ENCODE data around the gene QSOX2.
A peak's percentile ranks its signal among the peaks of the same experiment; 100 is the strongest.

Gene QSOX2, protein sequence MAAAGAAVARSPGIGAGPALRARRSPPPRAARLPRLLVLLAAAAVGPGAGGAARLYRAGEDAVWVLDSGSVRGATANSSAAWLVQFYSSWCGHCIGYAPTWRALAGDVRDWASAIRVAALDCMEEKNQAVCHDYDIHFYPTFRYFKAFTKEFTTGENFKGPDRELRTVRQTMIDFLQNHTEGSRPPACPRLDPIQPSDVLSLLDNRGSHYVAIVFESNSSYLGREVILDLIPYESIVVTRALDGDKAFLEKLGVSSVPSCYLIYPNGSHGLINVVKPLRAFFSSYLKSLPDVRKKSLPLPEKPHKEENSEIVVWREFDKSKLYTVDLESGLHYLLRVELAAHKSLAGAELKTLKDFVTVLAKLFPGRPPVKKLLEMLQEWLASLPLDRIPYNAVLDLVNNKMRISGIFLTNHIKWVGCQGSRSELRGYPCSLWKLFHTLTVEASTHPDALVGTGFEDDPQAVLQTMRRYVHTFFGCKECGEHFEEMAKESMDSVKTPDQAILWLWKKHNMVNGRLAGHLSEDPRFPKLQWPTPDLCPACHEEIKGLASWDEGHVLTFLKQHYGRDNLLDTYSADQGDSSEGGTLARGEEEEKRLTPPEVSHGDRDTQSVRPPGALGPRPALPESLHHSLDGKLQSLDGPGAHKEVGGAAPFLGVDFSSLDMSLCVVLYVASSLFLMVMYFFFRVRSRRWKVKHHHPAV

DNA sequence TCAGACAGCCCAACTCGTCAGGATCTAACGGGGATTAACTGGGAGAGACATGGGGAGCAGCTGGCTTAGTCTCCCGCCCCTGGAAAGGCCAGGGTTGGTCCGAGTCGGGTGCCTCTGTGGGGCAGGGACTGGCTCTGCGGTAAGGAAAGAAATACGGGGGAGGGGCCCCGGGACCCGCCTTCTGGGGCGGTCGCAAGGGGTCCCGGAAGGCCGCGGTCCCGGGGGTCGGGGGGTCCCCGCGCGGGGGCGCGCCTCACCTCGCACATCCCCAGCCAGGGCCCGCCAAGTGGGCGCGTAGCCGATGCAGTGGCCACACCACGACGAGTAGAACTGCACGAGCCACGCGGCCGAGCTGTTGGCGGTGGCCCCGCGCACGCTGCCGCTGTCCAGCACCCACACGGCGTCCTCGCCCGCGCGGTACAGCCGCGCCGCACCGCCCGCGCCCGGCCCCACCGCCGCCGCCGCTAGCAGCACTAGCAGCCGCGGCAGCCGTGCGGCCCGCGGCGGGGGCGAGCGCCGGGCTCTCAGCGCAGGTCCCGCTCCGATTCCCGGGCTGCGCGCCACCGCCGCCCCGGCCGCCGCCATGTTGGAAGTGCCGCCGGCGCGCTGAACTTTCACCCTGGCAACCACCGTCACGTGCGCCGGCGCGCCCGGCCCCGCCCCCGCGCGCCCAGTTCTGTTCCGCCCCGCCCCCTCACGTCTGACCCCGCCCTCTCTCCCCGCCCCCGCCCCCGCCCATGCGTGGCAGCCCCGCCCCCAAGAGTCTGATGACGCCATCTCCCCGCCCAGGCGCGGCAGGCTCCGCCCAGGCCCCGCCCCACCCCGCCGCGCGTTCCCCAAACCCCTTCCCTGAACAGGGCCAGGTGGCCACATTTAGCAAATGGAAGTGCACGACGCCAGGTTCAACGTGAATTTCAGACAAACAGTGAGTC, at the start of gene QSOX2:
Gene QSOX2 (minus strand): TSS at position 594 of the 932 bp plus-strand sequence. CDS start 9 bp downstream, at position 585.
- Histone ChIP-seq H3K36me3 (ENCODE audit: low read depth) (no peaks in the 10 kb centered on the region), H3K27me3 (ENCODE audit: insufficient read depth, poor library complexity, severe bottlenecking) (no peaks in the 10 kb centered on the region), H3K9me3 (ENCODE audit: severe bottlenecking) (no peaks in the 10 kb centered on the region), H3K27ac (ENCODE audit: poor library complexity, severe bottlenecking) (peak within 1 kb of the TSS; percentile 23), H3K4me1 (ENCODE audit: insufficient read depth, poor library complexity, severe bottlenecking) (peaks cover 9% of the 10 kb centered on the region), H3K4me3 (ENCODE audit: severe bottlenecking) (peak within 1 kb of the TSS; percentile 97)
- ATAC-seq (ENCODE audit: low read depth): peak; percentile 70
- DNase-seq (ENCODE audit: low spot score): no peak
- TF ChIP-seq, protein P1, sequence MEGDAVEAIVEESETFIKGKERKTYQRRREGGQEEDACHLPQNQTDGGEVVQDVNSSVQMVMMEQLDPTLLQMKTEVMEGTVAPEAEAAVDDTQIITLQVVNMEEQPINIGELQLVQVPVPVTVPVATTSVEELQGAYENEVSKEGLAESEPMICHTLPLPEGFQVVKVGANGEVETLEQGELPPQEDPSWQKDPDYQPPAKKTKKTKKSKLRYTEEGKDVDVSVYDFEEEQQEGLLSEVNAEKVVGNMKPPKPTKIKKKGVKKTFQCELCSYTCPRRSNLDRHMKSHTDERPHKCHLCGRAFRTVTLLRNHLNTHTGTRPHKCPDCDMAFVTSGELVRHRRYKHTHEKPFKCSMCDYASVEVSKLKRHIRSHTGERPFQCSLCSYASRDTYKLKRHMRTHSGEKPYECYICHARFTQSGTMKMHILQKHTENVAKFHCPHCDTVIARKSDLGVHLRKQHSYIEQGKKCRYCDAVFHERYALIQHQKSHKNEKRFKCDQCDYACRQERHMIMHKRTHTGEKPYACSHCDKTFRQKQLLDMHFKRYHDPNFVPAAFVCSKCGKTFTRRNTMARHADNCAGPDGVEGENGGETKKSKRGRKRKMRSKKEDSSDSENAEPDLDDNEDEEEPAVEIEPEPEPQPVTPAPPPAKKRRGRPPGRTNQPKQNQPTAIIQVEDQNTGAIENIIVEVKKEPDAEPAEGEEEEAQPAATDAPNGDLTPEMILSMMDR (IDR thresholded peaks at IDR 0.05; ENCODE audit: poor library complexity, severe bottlenecking): no peak

DNA sequence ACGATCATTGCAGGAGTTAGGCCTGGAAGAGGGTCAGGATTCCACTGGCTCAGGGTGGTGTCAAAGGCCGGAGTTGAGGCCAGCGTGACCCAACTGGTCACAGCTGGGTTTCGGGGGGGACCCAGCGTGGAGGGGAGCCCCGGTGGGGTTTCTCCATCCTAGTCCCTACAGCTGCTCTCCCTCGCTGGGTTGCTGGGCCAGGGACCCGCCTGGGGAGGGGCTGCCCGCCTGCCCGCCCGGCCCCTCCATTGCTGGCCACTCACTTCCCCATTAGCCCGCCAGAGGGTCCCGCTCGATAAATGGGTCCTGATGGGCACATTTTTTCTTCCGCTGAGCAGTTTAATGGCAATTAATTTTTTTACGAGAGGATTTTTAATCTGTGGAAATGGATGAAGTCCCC, 49.4 kb upstream of the QSOX2 start:
- no peak overlapping the region for H3K4me3 ChIP-seq (ENCODE audit: severe bottlenecking)
- TF ChIP-seq, protein P1 (IDR thresholded peaks at IDR 0.05; ENCODE audit: poor library complexity, severe bottlenecking): no peak
- H3K36me3 ChIP-seq (ENCODE audit: low read depth): no peaks in the 10 kb centered on the region
- H3K27ac ChIP-seq (ENCODE audit: poor library complexity, severe bottlenecking): no peak overlapping the region
- no peak for ATAC-seq (ENCODE audit: low read depth)
- H3K27me3 ChIP-seq (ENCODE audit: insufficient read depth, poor library complexity, severe bottlenecking): peaks cover 7% of the 10 kb centered on the region
- H3K4me1 ChIP-seq (ENCODE audit: insufficient read depth, poor library complexity, severe bottlenecking): peaks cover 5% of the 10 kb centered on the region
- H3K9me3 ChIP-seq (ENCODE audit: severe bottlenecking): no peaks in the 10 kb centered on the region
- no peak for DNase-seq (ENCODE audit: low spot score)

DNA sequence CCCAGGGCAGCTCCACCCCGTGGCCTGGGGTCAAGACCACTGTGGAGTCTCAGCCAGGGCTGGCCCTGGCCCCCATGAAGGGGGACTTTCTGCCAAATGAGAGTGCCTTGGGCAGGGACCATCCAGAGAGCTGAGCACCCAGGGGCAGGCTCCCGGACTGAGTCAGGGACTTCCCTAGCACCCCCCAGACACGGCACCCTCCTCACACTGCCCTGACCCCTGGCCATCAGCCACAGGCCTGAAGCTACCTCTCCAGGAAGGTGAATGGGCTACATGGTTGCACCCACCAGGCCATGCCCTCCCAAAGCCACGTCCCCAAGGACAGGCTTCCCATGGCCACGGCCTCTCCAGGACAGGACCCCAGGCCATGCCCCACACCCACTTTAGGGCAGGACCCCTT, 48.8 kb upstream of the QSOX2 start:
- H3K36me3 ChIP-seq (ENCODE audit: low read depth): no peaks in the 10 kb centered on the region
- no peaks in the 10 kb centered on the region for H3K9me3 ChIP-seq (ENCODE audit: severe bottlenecking)
- ATAC-seq (ENCODE audit: low read depth) (no peak), DNase-seq (ENCODE audit: low spot score) (no peak)
- H3K4me3 ChIP-seq (ENCODE audit: severe bottlenecking): no peak overlapping the region
- no peak overlapping the region for H3K27ac ChIP-seq (ENCODE audit: poor library complexity, severe bottlenecking)
- TF ChIP-seq, protein P1 (IDR thresholded peaks at IDR 0.05; ENCODE audit: poor library complexity, severe bottlenecking): no peak
- peaks cover 5% of the 10 kb centered on the region for H3K4me1 ChIP-seq (ENCODE audit: insufficient read depth, poor library complexity, severe bottlenecking)
- H3K27me3 ChIP-seq (ENCODE audit: insufficient read depth, poor library complexity, severe bottlenecking): peaks cover 7% of the 10 kb centered on the region

DNA sequence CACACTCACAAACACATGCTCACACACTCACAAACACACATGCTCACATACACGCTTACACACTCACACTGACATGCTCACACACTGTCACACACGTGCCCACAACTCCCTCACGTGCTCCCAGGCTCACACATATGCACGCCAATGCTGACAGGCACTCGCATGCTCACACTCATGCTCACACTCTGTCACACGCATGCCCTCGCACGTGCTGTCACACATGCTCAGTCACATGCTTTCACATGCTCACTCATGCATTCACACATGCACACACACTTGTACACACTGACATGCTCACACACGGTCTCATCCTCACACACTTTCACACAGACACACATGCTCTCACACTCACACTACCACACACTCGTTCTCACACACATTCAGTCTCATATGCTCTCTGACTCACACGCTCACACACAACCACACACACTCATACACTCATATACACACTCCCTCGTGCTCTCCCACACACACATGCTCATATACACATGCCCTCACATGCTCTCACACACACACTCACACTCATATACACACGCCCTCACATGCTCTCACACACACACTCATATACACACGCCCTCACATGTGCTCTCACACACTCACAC, 48.0 kb upstream of the QSOX2 start:
- H3K36me3 ChIP-seq (ENCODE audit: low read depth): no peaks in the 10 kb centered on the region
- H3K9me3 ChIP-seq (ENCODE audit: severe bottlenecking): no peaks in the 10 kb centered on the region
- H3K27me3 ChIP-seq (ENCODE audit: insufficient read depth, poor library complexity, severe bottlenecking): peaks cover 7% of the 10 kb centered on the region
- DNase-seq (ENCODE audit: low spot score) (no peak), ATAC-seq (ENCODE audit: low read depth) (no peak)
- TF ChIP-seq, protein P1 (IDR thresholded peaks at IDR 0.05; ENCODE audit: poor library complexity, severe bottlenecking): no peak
- no peak overlapping the region for H3K4me3 ChIP-seq (ENCODE audit: severe bottlenecking)
- no peak overlapping the region for H3K27ac ChIP-seq (ENCODE audit: poor library complexity, severe bottlenecking)
- peaks cover 5% of the 10 kb centered on the region for H3K4me1 ChIP-seq (ENCODE audit: insufficient read depth, poor library complexity, severe bottlenecking)
